ENCODE results near the gene CPNE6. TPM values are rescaled to one million over a fixed set of nuclear protein-coding genes. Genes with fewer than 3 reads are reported as not detected.
A peak's percentile ranks its signal among the peaks of the same experiment; 100 is the strongest.

Gene CPNE6
- total and polyA plus RNA-seq, 2 of the 13 experiments (the other 11 are each of a cell fraction or from before 2014, with no cell fraction given) = not detected

DNA sequence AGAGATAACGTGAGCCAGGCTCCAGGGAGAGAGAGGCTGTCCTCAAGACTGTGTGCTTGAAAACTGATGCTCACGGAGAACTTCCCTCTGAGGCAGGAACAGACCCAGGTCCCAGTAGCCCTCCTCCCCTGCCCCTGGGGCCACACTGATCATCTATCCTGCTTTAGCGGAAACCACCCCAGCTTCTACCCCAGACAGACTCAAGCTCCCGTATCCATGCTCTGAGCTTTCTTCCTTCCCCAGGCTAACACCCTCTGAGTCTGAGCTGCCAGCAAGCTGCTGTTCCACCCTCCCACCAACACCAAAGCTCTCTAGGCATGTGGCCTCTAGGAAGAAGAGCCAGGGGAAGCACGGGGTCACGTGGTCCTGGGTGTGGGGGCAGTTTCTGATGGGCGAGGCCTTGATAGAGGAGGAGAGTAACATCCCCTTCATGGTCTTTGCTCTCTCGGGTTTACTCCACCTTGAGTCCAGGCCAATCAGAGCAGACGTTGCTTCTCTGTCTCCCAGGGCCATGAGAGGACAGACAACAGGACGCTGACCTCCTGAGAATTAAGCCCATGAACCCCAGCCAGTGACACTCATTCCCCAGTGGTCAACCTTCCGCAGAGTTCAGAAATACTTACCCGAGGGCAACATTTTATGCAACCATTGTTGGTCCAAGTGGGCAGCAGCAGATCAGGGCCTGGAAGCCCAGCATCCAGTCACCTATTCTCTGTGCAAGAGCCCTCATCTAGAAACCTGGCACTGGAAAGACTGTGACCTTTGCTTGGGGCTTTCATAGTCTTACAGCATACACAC is 24.1 kb downstream of the CPNE6 start (continued):
- TF ChIP-seq HNRNPL (IDR thresholded peaks at IDR 0.05; ENCODE audit: low read depth, low read length) = 0 out of 2 replicates have a peak, but pooled peaks have one; percentile 21
- no peak for TF ChIP-seq ZNF746 (CRISPR knock-in tag; IDR thresholded peaks at IDR 0.05)
- TF ChIP-seq TMF1 (CRISPR knock-in tag; IDR thresholded peaks at IDR 0.05; ENCODE audit: low read depth) = peak; percentile 96
- TF ChIP-seq, protein P1, sequence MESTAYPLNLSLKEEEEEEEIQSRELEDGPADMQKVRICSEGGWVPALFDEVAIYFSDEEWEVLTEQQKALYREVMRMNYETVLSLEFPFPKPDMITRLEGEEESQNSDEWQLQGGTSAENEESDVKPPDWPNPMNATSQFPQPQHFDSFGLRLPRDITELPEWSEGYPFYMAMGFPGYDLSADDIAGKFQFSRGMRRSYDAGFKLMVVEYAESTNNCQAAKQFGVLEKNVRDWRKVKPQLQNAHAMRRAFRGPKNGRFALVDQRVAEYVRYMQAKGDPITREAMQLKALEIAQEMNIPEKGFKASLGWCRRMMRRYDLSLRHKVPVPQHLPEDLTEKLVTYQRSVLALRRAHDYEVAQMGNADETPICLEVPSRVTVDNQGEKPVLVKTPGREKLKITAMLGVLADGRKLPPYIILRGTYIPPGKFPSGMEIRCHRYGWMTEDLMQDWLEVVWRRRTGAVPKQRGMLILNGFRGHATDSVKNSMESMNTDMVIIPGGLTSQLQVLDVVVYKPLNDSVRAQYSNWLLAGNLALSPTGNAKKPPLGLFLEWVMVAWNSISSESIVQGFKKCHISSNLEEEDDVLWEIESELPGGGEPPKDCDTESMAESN (CRISPR knock-in tag; conservative IDR thresholded peaks at IDR 0.05) = peak; percentile 100
- TF ChIP-seq ZGPAT (CRISPR knock-in tag; IDR thresholded peaks at IDR 0.05) = peak; percentile 99
- no peak for TF ChIP-seq ZBTB7A (CRISPR knock-in tag; IDR thresholded peaks at IDR 0.05)
- TF ChIP-seq ZNF296 (CRISPR knock-in tag; conservative IDR thresholded peaks at IDR 0.05) = no peak
- peak; percentile 87 for TF ChIP-seq ELF1 (CRISPR knock-in tag; IDR thresholded peaks at IDR 0.05)
- TF ChIP-seq ZNF788 (CRISPR knock-in tag; IDR thresholded peaks at IDR 0.05; ENCODE audit: borderline replicate concordance) = peak; percentile 98; the same call in 1 of the 2 replicates
- peak; percentile 89 for TF ChIP-seq SP5 (CRISPR knock-in tag; IDR thresholded peaks at IDR 0.05; ENCODE audit: borderline replicate concordance, low read depth)
- TF ChIP-seq KDM2A (CRISPR knock-in tag; IDR thresholded peaks at IDR 0.05; ENCODE audit: borderline replicate concordance, low read depth) = peak; percentile 97
- TF ChIP-seq SNAI1 (CRISPR knock-in tag; IDR thresholded peaks at IDR 0.05; ENCODE audit: borderline replicate concordance) = peak; percentile 91; the same call in 1 of the 2 replicates
- peak; percentile 100 for TF ChIP-seq ZNF343 (CRISPR knock-in tag; IDR thresholded peaks at IDR 0.05)
- no peak for TF ChIP-seq SMARCE1 (IDR thresholded peaks at IDR 0.05; ENCODE audit: borderline replicate concordance)
- peak; percentile 98 for TF ChIP-seq ZNF883 (CRISPR knock-in tag; IDR thresholded peaks at IDR 0.05; ENCODE audit: not compliant biosample characterization)
- TF ChIP-seq, protein P2, sequence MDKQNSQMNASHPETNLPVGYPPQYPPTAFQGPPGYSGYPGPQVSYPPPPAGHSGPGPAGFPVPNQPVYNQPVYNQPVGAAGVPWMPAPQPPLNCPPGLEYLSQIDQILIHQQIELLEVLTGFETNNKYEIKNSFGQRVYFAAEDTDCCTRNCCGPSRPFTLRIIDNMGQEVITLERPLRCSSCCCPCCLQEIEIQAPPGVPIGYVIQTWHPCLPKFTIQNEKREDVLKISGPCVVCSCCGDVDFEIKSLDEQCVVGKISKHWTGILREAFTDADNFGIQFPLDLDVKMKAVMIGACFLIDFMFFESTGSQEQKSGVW (CRISPR knock-in tag; IDR thresholded peaks at IDR 0.05; ENCODE audit: borderline replicate concordance) = no peak
- TF ChIP-seq ZNF34 (CRISPR knock-in tag; IDR thresholded peaks at IDR 0.05; ENCODE audit: borderline replicate concordance) = peak; percentile 100
- TF ChIP-seq DRAP1 (CRISPR knock-in tag; IDR thresholded peaks at IDR 0.05) = peak; percentile 97
- peak; percentile 77; the same call in 1 of the 2 replicates for TF ChIP-seq ZNF768 (CRISPR knock-in tag; IDR thresholded peaks at IDR 0.05)
- TF ChIP-seq HINFP (CRISPR knock-in tag; IDR thresholded peaks at IDR 0.05; ENCODE audit: low read depth) = peak; percentile 94; the same call in 1 of the 2 replicates
- TF ChIP-seq ZNF607 (CRISPR knock-in tag; IDR thresholded peaks at IDR 0.05; ENCODE audit: borderline replicate concordance) = no peak
- TF ChIP-seq RAD51 (IDR thresholded peaks at IDR 0.05; ENCODE audit: borderline replicate concordance) = peak; percentile 99
- peak; percentile 95 for TF ChIP-seq RFXAP (CRISPR knock-in tag; IDR thresholded peaks at IDR 0.05; ENCODE audit: borderline replicate concordance)
- TF ChIP-seq THAP11 (CRISPR knock-in tag; IDR thresholded peaks at IDR 0.05) = peak; percentile 92

Measured in HepG2 (cell line).